Mucosa of rectum (tissue), 2 donors: ENCODE measurements around the gene NPHP4.

Experiments used
- H3K27ac ChIP-seq, 2 donors: one replicate each; pipeline ENCODE4 v1.7.0; 2013; ENCODE audit warnings: inconsistent platforms in 2 of 2, low read depth in 2 of 2, low read length in 2 of 2
- H3K27me3 ChIP-seq, 2 donors: one replicate each; pipeline ENCODE4 v1.7.0; 2013; ENCODE audit warnings: low read length in 2 of 2; ENCODE audit not compliant: control insufficient read depth in 2 of 2, insufficient read depth in 2 of 2
- H3K36me3 ChIP-seq, 2 donors: one replicate each; pipeline ENCODE4 v1.7.0; 2013; ENCODE audit warnings: low read length in 2 of 2; ENCODE audit not compliant: control insufficient read depth in 2 of 2, insufficient read depth in 2 of 2
- H3K4me1 ChIP-seq, 2 donors: one replicate each; pipeline ENCODE4 v1.7.0; 2013; ENCODE audit warnings: low read length in 2 of 2, mild to moderate bottlenecking in 1 of 2; ENCODE audit not compliant: control insufficient read depth in 2 of 2, insufficient read depth in 2 of 2
- H3K4me3 ChIP-seq, 2 donors: one replicate each; pipeline ENCODE4 v1.7.0; 2013; ENCODE audit warnings: low read length in 2 of 2
- H3K9ac ChIP-seq, 2 donors: one replicate each; pipeline ENCODE4 v1.7.0; 2013; ENCODE audit warnings: low read length in 2 of 2, low read depth in 1 of 2, mild to moderate bottlenecking in 1 of 2
- H3K9me3 ChIP-seq, 2 donors: one replicate each; pipeline ENCODE4 v1.7.0; 2013; ENCODE audit warnings: low read length in 2 of 2; ENCODE audit not compliant: control insufficient read depth in 2 of 2
- donor health status: healthy.
- donor health status: Normal muscosa, but diverticular disease.

The NPHP4 gene

DNA sequence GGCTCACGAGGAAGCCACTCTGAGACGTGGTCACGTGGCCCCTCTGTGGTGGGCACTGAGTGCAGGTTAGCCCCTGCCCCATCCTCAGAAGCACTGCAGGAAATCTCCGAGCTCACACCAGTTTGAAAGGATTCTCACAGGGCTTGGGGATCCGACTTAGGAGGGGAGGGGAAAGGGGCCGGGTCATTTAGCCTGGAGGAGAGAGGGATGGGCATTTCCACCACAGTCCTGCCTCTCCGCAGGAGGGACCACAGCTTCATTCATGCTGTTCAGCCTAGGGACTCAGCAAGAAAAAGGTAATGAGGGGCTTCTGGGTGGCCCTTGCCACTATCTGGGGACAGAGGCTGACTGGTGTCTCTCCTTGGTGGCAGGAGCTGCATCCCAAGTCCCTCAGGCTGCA, 126.5 kb downstream of the NPHP4 start:
- H3K27ac ChIP-seq: no peak overlapping the region
- peaks cover 4% of the 10 kb centered on the region in 2 donors for H3K36me3 ChIP-seq

DNA sequence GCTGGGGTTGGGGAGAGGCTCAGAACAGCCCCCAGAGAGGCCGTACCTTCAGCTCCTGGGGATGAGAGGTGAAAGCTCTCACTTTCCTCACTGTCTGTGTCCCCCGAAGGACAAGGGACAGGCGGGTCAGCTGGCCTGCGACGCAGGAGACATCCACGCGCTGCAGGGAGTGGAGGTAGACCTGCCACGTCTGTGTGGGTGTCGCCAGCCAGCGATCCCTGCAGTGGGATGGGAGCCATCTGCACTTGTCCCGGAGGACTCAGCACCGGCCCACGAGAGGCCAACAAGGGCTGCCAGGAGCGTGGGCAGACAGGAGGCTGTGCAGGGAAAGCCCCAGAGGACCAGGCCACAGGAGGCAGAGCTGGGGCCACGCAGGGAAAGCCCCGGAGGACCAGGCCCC, 127.2 kb downstream of the NPHP4 start:
- H3K9me3 ChIP-seq: no peaks in the 10 kb centered on the region
- no peak overlapping the region for H3K9ac ChIP-seq
- no peak overlapping the region for H3K4me3 ChIP-seq
- no peaks in the 10 kb centered on the region for H3K27me3 ChIP-seq
- H3K27ac ChIP-seq: no peak overlapping the region
- H3K36me3 ChIP-seq: peaks cover 4% of the 10 kb centered on the region in 2 donors
- no peaks in the 10 kb centered on the region for H3K4me1 ChIP-seq

More for the DNA sequence above, 126.5 kb downstream of the NPHP4 start:
- Histone ChIP-seq H3K9me3 (no peaks in the 10 kb centered on the region), H3K9ac (no peak overlapping the region), H3K4me1 (no peaks in the 10 kb centered on the region), H3K4me3 (no peak overlapping the region), H3K27me3 (no peaks in the 10 kb centered on the region)

DNA sequence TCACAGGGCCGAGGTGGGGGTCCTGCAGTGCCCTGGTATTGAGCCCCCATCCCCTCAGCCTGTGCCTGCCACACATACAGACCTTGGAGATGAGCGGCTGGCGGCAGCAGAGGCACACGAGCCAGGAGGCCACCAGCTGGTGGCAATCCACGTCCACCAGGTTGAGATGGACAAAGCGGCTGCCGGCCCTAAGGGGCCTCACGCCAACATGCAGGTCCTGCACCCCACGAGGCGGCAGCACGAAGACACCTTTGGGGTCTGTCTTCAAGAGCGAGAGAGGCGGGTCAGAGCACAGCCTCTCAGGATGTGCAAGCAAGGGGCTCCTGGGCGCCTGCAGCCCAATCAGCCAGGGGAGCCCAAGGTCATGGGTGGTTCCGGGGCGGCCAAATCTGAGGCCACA, 128.0 kb downstream of the NPHP4 start:
- Histone ChIP-seq H3K27me3 (no peaks in the 10 kb centered on the region), H3K9ac (no peak overlapping the region), H3K9me3 (no peaks in the 10 kb centered on the region), H3K36me3 (peaks cover 4% of the 10 kb centered on the region in 2 donors), H3K4me1 (no peaks in the 10 kb centered on the region), H3K27ac (no peak overlapping the region), H3K4me3 (no peak overlapping the region)

DNA sequence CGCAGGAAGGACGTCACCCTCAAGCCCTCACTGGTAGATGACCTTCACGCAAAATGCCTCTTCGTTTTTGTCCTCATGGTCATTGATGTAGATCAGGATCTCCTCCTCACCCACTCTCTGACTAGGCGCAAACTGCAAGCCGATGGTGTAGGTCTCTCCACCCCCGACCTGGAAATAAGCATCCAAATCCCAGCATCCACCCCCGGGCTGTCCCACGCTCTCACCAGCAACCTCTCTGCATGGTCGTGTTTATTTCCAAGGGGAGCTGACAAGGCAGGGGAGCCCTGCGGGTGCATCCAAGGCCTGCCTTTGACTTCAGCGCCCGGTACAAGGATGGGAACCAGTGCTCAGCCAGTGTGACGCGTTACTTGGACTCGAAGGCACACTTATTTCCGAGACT, 129.0 kb downstream of the NPHP4 start:
- H3K27me3 ChIP-seq: no peaks in the 10 kb centered on the region
- H3K27ac ChIP-seq: no peak overlapping the region
- no peaks in the 10 kb centered on the region for H3K4me1 ChIP-seq
- H3K36me3 ChIP-seq: peaks cover 4% of the 10 kb centered on the region in 2 donors
- no peak overlapping the region for H3K4me3 ChIP-seq
- H3K9ac ChIP-seq: no peak overlapping the region
- H3K9me3 ChIP-seq: no peaks in the 10 kb centered on the region

DNA sequence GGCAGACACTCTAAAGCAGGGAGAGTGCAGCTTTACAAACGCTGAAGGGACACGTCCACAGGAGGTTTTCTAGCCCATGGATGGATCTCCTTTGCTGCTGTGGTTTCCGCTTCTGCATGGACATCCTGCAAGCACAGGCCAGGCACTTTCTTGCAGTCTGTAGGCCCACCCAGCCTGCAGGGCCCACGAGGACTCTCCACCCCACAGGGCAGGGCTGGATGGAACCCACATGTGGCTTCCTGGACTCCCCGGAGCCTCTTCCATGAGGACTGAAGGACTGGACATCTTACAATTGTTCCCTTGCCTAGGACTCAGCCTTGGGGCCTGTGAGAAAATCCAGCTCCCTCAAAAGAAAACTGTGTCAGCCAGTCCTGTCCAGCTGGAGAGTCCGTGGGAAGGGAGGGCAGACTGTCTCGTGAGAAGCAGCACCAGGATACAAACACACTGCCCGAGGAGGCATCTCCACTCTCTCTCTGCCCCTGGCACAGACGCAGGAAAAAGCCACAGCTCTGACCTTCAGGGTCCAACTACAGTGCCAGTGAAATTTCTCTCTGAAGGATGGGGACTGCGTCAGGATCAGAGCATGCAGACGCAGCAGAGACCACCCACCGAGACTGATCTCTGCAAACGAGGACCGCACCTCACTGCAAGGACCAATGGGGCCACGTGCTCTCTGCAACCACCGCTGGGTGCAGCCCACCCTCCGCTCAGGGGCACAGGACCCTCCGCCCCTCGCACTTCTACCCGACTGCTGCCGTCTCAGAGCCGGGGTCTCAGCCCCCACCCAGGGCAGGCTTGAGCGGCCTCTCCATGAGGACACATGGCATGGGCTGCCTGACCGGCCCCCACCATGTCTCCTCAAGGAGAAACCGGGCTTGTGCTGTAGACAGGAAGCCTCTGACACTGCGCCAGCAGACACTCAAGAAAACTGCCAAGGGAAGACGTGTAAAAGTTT, 130.1 kb downstream of the NPHP4 start:
- peaks cover 0 to 4% of the 10 kb centered on the region in 2 donors for H3K36me3 ChIP-seq
- H3K9me3 ChIP-seq: no peaks in the 10 kb centered on the region
- H3K4me1 ChIP-seq: no peaks in the 10 kb centered on the region
- no peak overlapping the region for H3K4me3 ChIP-seq
- H3K27ac ChIP-seq: no peak overlapping the region
- no peak overlapping the region for H3K9ac ChIP-seq
- H3K27me3 ChIP-seq: no peaks in the 10 kb centered on the region

DNA sequence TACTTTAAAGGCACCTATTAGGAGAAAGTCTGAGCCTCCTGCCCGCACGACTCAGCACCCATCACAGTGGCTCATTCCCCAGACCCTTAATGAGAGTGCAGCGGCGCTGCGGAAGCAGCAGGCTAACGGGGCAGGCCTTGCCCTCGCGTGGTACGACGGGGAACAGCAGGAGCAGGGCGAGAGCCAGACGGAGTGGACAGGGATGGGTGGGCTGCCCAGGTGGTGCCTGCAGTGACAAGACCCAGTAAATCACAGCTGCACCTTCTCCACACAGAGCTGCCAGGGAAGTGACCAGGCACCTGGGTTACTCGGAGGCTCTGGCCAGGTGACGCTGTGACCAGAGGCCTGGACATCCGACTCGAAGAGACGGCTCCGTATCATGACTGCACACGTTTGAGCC, 131.9 kb downstream of the NPHP4 start:
- H3K27ac ChIP-seq: no peak overlapping the region
- no peaks in the 10 kb centered on the region for H3K27me3 ChIP-seq
- no peaks in the 10 kb centered on the region for H3K9me3 ChIP-seq
- no peaks in the 10 kb centered on the region for H3K4me1 ChIP-seq
- H3K4me3 ChIP-seq: no peak overlapping the region
- H3K36me3 ChIP-seq: peaks cover 0 to 4% of the 10 kb centered on the region in 2 donors
- no peak overlapping the region for H3K9ac ChIP-seq

GRCh38 chr1:5859766-5860165, 132.5 kb downstream of the NPHP4 start:
- no peaks in the 10 kb centered on the region for H3K27me3 ChIP-seq
- no peaks in the 10 kb centered on the region for H3K4me1 ChIP-seq
- H3K9ac ChIP-seq: no peak overlapping the region
- H3K9me3 ChIP-seq: no peaks in the 10 kb centered on the region
- no peak overlapping the region for H3K4me3 ChIP-seq
- H3K27ac ChIP-seq: no peak overlapping the region
- peaks cover 0 to 4% of the 10 kb centered on the region in 2 donors for H3K36me3 ChIP-seq

DNA sequence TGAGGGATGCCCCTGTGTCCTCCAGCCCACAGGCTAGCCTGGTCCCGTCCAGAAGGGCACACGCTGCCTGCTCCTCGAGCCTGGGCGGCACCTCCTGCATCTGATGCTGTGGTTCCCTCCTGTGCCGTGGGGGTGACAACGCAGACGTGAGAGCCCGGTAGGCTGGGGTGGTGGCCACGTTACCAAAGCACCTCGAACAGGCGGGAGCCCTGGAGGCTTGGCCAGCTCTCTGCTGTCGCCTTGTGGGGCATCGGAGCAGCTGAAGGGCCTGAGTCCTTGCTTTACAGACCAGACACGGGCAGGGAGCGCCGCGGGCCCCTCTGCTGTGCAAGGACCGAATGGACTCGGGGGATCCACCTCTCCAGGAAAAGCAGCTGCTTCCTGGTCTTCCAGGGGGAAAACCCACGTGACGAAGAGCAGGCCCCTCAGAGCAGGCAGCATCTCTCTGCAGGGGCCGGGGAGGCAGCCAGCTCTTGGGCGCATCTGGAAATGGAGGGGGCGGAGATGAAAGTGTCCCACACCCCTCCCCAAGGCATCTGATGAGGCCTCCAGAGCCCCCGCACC, 133.3 kb downstream of the NPHP4 start:
- no peak overlapping the region for H3K4me3 ChIP-seq
- H3K36me3 ChIP-seq: peaks cover 0 to 4% of the 10 kb centered on the region in 2 donors
- H3K9me3 ChIP-seq: no peaks in the 10 kb centered on the region
- no peak overlapping the region for H3K9ac ChIP-seq
- H3K27ac ChIP-seq: no peak overlapping the region
- H3K4me1 ChIP-seq: no peaks in the 10 kb centered on the region
- no peaks in the 10 kb centered on the region for H3K27me3 ChIP-seq

DNA sequence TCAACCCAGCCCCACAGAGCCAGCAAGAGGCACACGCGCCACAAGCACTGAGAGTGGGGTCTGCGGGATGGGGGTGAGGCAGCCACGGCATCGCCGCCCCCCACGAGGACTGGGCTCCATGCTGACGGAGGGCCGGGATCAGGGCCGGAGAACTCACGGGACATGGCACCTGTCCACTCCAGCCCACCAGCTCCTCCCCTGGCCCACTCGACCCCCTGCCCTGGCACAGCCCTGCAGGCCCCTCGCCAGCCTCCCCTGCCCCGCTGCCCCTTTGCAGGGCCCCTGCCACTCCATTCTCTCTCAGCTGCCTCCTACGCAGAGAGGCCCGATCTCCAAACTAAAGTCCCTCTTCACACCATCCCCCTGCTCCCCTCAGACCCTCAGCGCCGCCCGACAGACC, 134.0 kb downstream of the NPHP4 start:
- Histone ChIP-seq H3K4me3 (no peak overlapping the region), H3K9ac (no peak overlapping the region), H3K27ac (no peak overlapping the region), H3K36me3 (peaks cover 0 to 4% of the 10 kb centered on the region in 2 donors), H3K4me1 (no peaks in the 10 kb centered on the region), H3K9me3 (no peaks in the 10 kb centered on the region), H3K27me3 (no peaks in the 10 kb centered on the region)

DNA sequence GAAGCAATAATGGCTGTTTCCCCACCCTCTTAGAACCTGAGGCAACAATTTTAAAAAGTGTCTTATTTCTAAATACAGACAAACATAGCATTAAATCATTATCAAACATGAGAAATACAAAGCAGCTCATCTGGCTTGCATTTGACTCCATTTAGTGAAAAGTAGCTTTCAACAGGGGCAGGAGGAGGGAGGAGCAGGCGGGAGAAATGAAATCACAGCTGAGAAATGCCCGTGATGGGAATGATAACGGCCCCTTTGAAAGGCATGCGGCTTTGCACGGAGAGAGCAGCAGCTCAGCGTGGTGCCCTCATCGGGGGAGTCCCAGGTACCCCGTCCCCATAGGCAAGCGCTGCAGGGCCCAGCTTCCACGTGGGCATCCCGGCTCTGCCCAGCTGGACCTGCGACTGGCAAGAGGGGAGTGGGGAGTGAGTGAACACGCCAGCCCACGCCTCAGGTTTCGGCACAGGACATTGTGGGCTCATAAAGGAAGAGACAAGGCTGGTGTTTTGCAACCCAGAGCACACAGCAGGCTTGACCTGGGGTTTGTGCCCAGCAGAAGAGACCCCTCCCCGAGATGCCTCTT, 134.6 kb downstream of the NPHP4 start:
- no peak overlapping the region for H3K9ac ChIP-seq
- H3K4me3 ChIP-seq: no peak overlapping the region
- no peaks in the 10 kb centered on the region for H3K27me3 ChIP-seq
- H3K4me1 ChIP-seq: no peaks in the 10 kb centered on the region
- H3K27ac ChIP-seq: no peak overlapping the region
- H3K9me3 ChIP-seq: no peaks in the 10 kb centered on the region
- H3K36me3 ChIP-seq: no peaks in the 10 kb centered on the region
